Thoracic aorta (tissue), 2 donors: ENCODE data around the gene ACTR3C. TPM values are rescaled to one million over a fixed set of nuclear protein-coding genes. Genes with fewer than 3 reads are reported as not detected.

ENCODE experiments used
- ATAC-seq: fragments of 150-250 bp; one replicate; pipeline ENCODE4 v1.8.0; 2017; ENCODE audit warnings: low read depth; ENCODE audit not compliant: insufficient number of reproducible peaks, low FRiP score
- DNase-seq: peaks from one replicate; pipeline ENCODE4 v3.0.0-alpha.2; 2020; ENCODE audit warnings: low spot score
- H3K27ac ChIP-seq, 2 donors: fragments of 200-600 bp; sonication (generic); 1 replicate in 1 of 2; 2 replicates in 1 of 2; pipeline ENCODE4 v1.5.1; 2016; ENCODE audit warnings: mild to moderate bottlenecking in 2 of 2, moderate library complexity in 2 of 2
- H3K27me3 ChIP-seq: fragments of 200-600 bp; sonication (generic); replicated peaks from 2 replicates; pipeline ENCODE4 v1.6.0; 2016; ENCODE audit warnings: mild to moderate bottlenecking; ENCODE audit not compliant: insufficient read depth
- H3K36me3 ChIP-seq: fragments of 200-600 bp; sonication (generic); one replicate; pipeline ENCODE4 v1.5.1; 2016
- H3K4me1 ChIP-seq, 2 donors: fragments of 200-600 bp; sonication (generic); 1 replicate in 1 of 2; 2 replicates in 1 of 2; pipeline versions ENCODE4 v1.5.1 to v1.6.0; 2016; ENCODE audit warnings: low read depth in 2 of 2, mild to moderate bottlenecking in 1 of 2; ENCODE audit not compliant: control insufficient read depth in 1 of 2
- H3K4me3 ChIP-seq: fragments of 200-600 bp; sonication (generic); 2 replicates; pipeline ENCODE4 v1.5.1; 2016; ENCODE audit warnings: mild to moderate bottlenecking
- H3K9me3 ChIP-seq: fragments of 200-600 bp; sonication (generic); 2 replicates; pipeline ENCODE4 v1.5.1; 2016
- total RNA-seq, 2 donors: library from RNA; depleted of rRNA; stranded (reverse); fragments of >200 nt; gene quantifications; one replicate each; pipeline versions ENCODE4 v1.1.0 to v1.2.3, GENCODE V29; 2016
- TF ChIP-seq, protein P1 (sequence below): fragments of 200-600 bp; sonication (generic); IDR thresholded peaks from one replicate; pipeline ENCODE4 v1.5.1; 2019; ENCODE audit warnings: antibody characterized with exemption

ACTR3C gene
- total RNA-seq, 2 donors from 2014 or later: 0.14 to 6.4 TPM

DNA sequence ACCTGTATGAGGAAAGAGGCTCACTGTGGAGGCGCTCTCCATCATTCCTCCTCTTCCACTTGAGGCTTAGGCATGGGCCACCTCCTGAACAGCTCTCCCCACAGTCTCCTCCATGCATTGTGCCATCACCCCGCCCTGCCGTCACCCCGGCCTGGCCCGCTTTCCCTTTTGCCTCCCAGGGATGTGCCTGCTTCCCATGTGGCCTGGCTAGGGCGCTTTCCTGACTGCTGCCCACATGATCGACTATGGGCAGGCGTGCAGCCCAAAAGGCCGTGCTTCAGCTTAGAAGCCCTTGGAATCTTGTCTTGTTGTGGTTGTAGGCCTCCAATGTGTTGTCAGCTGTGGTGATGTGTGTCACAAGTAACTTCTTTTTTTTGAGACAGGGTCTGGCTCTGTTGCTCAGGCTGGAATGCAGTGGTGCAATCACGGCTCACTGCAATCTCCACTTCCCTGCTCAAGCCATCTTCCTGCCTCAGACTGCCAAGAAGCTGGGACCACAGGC lies 1.8 kb upstream of the ACTR3C start:
- ATAC-seq (no peak), DNase-seq (no peak)
- Histone ChIP-seq H3K36me3 (no peaks in the 10 kb centered on the region), H3K4me1 (peaks cover 0 to 24% of the 10 kb centered on the region in 2 donors), H3K4me3 (no peak overlapping the region), H3K27ac (no peak overlapping the region), H3K9me3 (no peaks in the 10 kb centered on the region), H3K27me3 (no peaks in the 10 kb centered on the region)
- TF ChIP-seq, protein P1, sequence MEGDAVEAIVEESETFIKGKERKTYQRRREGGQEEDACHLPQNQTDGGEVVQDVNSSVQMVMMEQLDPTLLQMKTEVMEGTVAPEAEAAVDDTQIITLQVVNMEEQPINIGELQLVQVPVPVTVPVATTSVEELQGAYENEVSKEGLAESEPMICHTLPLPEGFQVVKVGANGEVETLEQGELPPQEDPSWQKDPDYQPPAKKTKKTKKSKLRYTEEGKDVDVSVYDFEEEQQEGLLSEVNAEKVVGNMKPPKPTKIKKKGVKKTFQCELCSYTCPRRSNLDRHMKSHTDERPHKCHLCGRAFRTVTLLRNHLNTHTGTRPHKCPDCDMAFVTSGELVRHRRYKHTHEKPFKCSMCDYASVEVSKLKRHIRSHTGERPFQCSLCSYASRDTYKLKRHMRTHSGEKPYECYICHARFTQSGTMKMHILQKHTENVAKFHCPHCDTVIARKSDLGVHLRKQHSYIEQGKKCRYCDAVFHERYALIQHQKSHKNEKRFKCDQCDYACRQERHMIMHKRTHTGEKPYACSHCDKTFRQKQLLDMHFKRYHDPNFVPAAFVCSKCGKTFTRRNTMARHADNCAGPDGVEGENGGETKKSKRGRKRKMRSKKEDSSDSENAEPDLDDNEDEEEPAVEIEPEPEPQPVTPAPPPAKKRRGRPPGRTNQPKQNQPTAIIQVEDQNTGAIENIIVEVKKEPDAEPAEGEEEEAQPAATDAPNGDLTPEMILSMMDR: no peak

DNA sequence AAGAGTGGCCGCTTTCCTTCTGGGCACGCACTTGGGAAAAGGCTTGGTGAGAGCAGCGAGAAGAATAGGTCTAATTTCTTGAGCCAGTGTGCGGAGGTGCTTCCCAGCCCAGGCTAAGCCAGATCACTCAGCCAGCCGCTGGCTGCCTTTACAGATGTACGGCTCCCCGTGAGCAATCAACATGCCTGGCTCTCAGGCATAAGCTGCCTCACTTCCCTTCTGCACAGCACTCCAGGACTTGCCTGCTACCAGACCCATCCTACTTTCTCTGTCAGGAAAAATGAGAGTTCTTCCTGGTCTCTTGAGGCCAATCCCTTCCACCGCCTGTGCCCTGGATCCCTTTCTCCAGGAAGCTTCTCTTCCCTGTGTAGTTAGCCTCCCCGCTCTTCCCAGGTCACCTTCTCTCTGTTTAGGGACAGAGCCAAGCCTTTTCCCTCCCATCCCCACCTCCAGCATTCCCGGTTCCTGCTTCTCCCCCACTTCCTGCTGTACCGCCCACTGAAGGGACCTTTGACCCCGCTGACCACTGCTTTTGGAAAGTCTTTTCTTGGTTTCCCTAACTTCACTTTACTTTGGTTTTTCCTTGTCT lies 1.1 kb upstream of the ACTR3C start:
- Histone ChIP-seq H3K27ac (no peak overlapping the region), H3K4me1 (peaks cover 0 to 24% of the 10 kb centered on the region in 2 donors), H3K36me3 (no peaks in the 10 kb centered on the region), H3K4me3 (no peak overlapping the region), H3K27me3 (no peaks in the 10 kb centered on the region), H3K9me3 (no peaks in the 10 kb centered on the region)
- TF ChIP-seq, protein P1: no peak
- no peak for ATAC-seq
- no peak for DNase-seq

DNA sequence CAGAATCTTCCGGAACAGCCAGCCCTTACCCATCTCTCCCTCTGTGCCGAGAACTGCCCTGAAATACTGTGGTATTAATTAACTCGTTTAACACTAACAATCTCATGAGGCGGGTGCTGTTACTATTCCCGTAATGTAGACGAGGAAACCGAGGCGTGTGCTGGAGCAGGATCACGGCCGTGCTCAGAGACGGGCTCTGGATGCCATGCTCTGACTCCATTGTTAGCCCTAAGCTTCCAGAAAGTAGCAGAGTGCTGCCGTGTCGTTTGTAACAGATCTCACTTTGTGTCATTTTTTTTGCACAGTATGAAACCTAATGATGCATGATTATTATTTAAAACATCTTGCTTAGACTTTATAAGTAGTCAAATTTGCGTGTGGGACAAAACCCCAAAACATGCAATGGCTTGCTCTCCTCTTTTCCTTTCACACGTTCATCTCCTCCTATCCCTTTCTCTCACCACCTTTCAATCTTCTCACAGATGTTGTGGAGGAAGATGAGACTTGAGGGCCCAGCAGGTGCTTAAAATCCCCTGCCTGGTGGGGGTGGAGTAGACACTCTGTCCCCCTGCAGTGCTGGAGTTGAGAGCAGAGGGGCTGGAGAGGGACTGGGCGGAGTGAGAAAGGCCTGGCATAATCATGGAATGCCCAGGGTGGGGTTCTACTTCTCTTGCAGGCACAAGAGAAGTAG lies 482 bp upstream of the ACTR3C start:
- TF ChIP-seq, protein P1: no peak
- peak overlapping the region in 1 of 2 donors; percentile 34 for H3K27ac ChIP-seq
- ATAC-seq: no peak
- no peaks in the 10 kb centered on the region for H3K27me3 ChIP-seq
- peaks cover 0 to 24% of the 10 kb centered on the region in 2 donors for H3K4me1 ChIP-seq
- no peak for DNase-seq
- H3K4me3 ChIP-seq: peak overlapping the region; percentile 80
- H3K36me3 ChIP-seq: no peaks in the 10 kb centered on the region
- no peaks in the 10 kb centered on the region for H3K9me3 ChIP-seq

DNA sequence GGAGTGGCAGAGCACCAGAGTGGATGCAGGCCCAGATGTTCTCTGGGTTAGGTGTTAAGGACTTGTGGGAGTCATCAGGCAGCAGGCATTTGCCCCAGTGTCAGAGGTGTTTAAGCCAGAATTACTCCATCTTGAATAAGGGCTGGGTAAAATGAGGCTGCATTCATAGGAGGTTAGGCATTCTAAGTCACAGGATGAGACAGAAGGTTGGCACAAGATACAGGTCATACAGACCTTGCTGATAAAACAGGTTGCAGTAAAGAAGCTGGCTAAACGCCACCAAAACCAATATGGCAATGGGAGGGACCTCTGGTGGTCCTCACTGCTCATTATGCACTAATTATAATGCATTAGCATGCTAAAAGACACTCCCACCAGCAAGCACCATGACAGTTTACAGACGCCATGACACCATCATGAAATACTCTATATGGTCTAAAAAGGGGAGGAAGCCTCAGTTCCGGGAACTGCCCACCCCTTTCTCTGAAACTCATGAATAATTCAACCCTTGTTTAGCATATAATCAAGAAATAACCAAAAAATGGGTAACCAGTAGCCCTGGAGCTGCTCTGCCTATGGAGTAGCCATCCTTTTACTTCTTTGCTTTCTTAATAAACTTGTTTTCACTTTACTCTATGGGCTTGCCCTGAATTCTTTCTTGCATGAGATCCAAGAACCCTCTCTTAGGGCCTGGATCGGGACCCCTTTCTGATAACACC lies 1.1 kb downstream of the ACTR3C start:
- ATAC-seq (no peak), DNase-seq (no peak)
- Histone ChIP-seq H3K27me3 (no peaks in the 10 kb centered on the region), H3K36me3 (no peaks in the 10 kb centered on the region), H3K9me3 (no peaks in the 10 kb centered on the region), H3K27ac (no peak overlapping the region), H3K4me3 (peak overlapping the region; percentile 80), H3K4me1 (peaks cover 0 to 24% of the 10 kb centered on the region in 2 donors)
- TF ChIP-seq, protein P1: no peak

DNA sequence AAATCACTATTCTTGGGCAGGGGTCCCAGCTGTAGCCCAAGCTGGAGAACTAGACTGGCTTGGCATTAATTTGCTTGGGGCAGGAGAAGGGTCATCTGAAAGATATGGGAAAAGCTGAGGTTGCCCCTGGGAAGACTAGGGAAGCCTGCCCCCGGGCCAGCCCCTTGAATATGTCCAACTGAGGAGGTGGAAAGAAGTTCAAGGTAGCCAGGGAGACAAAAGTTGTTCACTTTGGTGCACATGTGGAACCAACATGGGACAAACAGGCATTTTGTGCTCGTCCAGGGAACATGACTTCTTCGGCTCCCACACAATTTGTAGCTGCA lies 1.6 kb downstream of the ACTR3C start:
- Histone ChIP-seq H3K4me3 (no peak overlapping the region), H3K4me1 (peaks cover 0 to 24% of the 10 kb centered on the region in 2 donors), H3K27me3 (no peaks in the 10 kb centered on the region), H3K9me3 (no peaks in the 10 kb centered on the region), H3K27ac (no peak overlapping the region), H3K36me3 (no peaks in the 10 kb centered on the region)
- TF ChIP-seq, protein P1: no peak
- DNase-seq: no peak
- ATAC-seq: no peak
